CD4-positive, CD25-positive, alpha-beta regulatory T cell (primary cell): ENCODE results near the gene HSPA9. TPM values are rescaled to one million over a fixed set of nuclear protein-coding genes. Genes with fewer than 3 reads are reported as not detected.

Experiments used
- ATAC-seq, 2 donors: fragments of 150-1000 bp; cut with Tn5 transposase; one replicate each; pipeline ENCODE4 v1.10.0; 2021; ENCODE audit warnings: low read depth in 2 of 2, moderate number of reproducible peaks in 2 of 2, moderate library complexity in 1 of 2
- DNase-seq, 3 donors: peaks; one replicate each; pipeline versions ENCODE4 v3.0.0 to v3.0.0-alpha.2; 2012 to 2022; ENCODE audit warnings: mixed read lengths in 1 of 3
- H3K27ac ChIP-seq: one replicate; pipeline ENCODE4 v1.7.0; 2013; ENCODE audit warnings: mild to moderate bottlenecking, low read length; ENCODE audit not compliant: insufficient read depth, poor library complexity, severe bottlenecking
- H3K27me3 ChIP-seq: one replicate; pipeline ENCODE4 v1.7.0; 2013; ENCODE audit warnings: low read length; ENCODE audit not compliant: control insufficient read depth, insufficient read depth
- H3K36me3 ChIP-seq: one replicate; pipeline ENCODE4 v1.7.0; 2013; ENCODE audit warnings: mild to moderate bottlenecking, low read length, moderate library complexity; ENCODE audit not compliant: control insufficient read depth, insufficient read depth
- H3K4me1 ChIP-seq: 2 replicates; pipeline ENCODE4 v1.7.0; 2013; ENCODE audit warnings: mild to moderate bottlenecking, low read length; ENCODE audit not compliant: insufficient read depth, control insufficient read depth, poor library complexity, severe bottlenecking
- H3K4me3 ChIP-seq: one replicate; pipeline ENCODE4 v1.7.0; 2013; ENCODE audit warnings: low read depth, mild to moderate bottlenecking, low read length, moderate library complexity
- H3K9me3 ChIP-seq, 2 experiments: 1 replicate in 1 of 2; 2 replicates in 1 of 2; pipeline ENCODE4 v1.7.0; 2013; ENCODE audit warnings: low read length in 2 of 2, mild to moderate bottlenecking in 1 of 2, moderate library complexity in 1 of 2; ENCODE audit not compliant: control insufficient read depth in 2 of 2
- H3K27ac Mint-ChIP-seq, 3 donors: one replicate each; pipeline ENCODE4 v1.8.0; 2020 to 2022; ENCODE audit warnings: mild to moderate bottlenecking in 3 of 3, mixed read lengths in 3 of 3, moderate library complexity in 2 of 3
- H3K27me3 Mint-ChIP-seq: one replicate; pipeline ENCODE4 v1.8.0; 2022; ENCODE audit warnings: mild to moderate bottlenecking, mixed read lengths
- H3K36me3 Mint-ChIP-seq: one replicate; pipeline ENCODE4 v1.8.0; 2020; ENCODE audit warnings: mixed read lengths
- H3K4me1 Mint-ChIP-seq, 4 donors: one replicate each; pipeline ENCODE4 v1.8.0; 2020 to 2022; ENCODE audit warnings: mixed read lengths in 4 of 4, mild to moderate bottlenecking in 1 of 4
- H3K4me3 Mint-ChIP-seq, 4 donors: one replicate each; pipeline ENCODE4 v1.8.0; 2020 to 2022; ENCODE audit warnings: mild to moderate bottlenecking in 4 of 4, mixed read lengths in 4 of 4, moderate library complexity in 3 of 4
- H3K9me3 Mint-ChIP-seq, 7 donors: one replicate each; pipeline ENCODE4 v1.8.0; 2020 to 2022; ENCODE audit warnings: mixed read lengths in 7 of 7, mild to moderate bottlenecking in 3 of 7, moderate library complexity in 2 of 7
- polyA plus RNA-seq, 4 donors: library from polyadenylated mRNA; unstranded; fragments of 300-500 nt; fragmentation: Illumina TruSeq; gene quantifications; one replicate each; pipeline ENCODE4 v1.2.3, GENCODE V29; 2021
- total RNA-seq: library from RNA; stranded (reverse); gene quantifications from one replicate; pipeline ENCODE4 v1.2.3, GENCODE V29; 2022

HSPA9 gene
- total and polyA plus RNA-seq, 5 donors from 2014 or later, result 113 to 276 (median 121) TPM

GRCh38 chr5:138566792-138567191 lies 8.4 kb downstream of the HSPA9 start:
- Histone ChIP-seq H3K27me3 (no peaks in the 10 kb centered on the region), H3K4me3 (no peak overlapping the region), H3K4me1 (peaks cover 25% of the 10 kb centered on the region), H3K9me3 (no peaks in the 10 kb centered on the region), H3K36me3 (peaks cover 90% of the 10 kb centered on the region), H3K27ac (peak overlapping the region; percentile 75)
- peaks cover 34 to 72% (median 48%) of the 10 kb centered on the region in 4 donors for H3K4me1 Mint-ChIP-seq
- H3K36me3 Mint-ChIP-seq, result peaks cover 55% of the 10 kb centered on the region
- no peak for ATAC-seq
- H3K9me3 Mint-ChIP-seq, result no peaks in the 10 kb centered on the region
- DNase-seq, result no peak
- H3K27ac Mint-ChIP-seq, result peak overlapping the region; percentile 14 to 89 (median 72)
- peak overlapping the region in 1 of 4 donors; percentile 16 for H3K4me3 Mint-ChIP-seq
- no peaks in the 10 kb centered on the region for H3K27me3 Mint-ChIP-seq

DNA sequence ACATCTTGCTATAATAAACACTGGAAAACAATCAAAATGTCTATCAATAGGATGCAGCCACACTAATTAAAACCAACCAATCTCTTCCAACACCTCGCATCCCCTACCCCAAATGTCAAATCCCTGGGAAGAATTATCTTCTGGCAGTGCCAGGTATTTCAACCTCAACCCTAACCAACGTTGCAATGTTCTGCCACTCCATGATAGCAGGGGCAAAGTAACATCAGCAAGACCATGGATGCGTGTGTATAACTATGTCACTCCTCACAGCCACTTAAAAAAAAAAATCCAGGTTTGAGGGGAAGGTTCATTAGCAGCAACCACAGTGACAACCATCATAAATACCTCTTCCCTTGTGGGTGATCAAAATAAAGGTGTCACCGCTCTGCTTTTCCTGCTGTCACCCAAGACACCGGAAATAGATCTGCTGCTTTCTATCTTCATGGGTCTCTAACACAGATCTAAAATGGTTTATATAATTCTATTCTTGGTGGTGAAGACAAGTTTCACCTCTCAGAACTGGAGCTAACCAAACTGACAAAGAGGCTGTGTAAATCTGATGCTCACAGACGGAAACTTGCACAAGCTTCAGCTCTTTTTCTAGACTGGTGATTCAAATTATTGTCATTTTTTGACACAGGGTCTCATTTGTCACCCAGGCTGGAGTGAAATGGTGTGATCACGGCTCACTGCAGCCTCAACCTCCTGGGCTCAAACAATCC lies 9.9 kb downstream of the HSPA9 start:
- Mint-ChIP-seq H3K36me3 (peaks cover 57% of the 10 kb centered on the region), H3K4me1 (peaks cover 34 to 69% (median 47%) of the 10 kb centered on the region in 4 donors), H3K27ac (peak overlapping the region; percentile 60 to 94 (median 89)), H3K4me3 (peak overlapping the region; percentile 18 to 69 (median 54)), H3K9me3 (no peaks in the 10 kb centered on the region), H3K27me3 (no peaks in the 10 kb centered on the region)
- peaks cover 25% of the 10 kb centered on the region for H3K4me1 ChIP-seq
- peak overlapping the region; percentile 75 for H3K27ac ChIP-seq
- no peaks in the 10 kb centered on the region for H3K9me3 ChIP-seq
- peak; percentile 52 to 70 for ATAC-seq
- DNase-seq, result peak in 2 of 3 donors; percentile 64
- peaks cover 88% of the 10 kb centered on the region for H3K36me3 ChIP-seq
- no peaks in the 10 kb centered on the region for H3K27me3 ChIP-seq
- H3K4me3 ChIP-seq, result no peak overlapping the region

GRCh38 chr5:138564242-138564641 lies 11.0 kb downstream of the HSPA9 start:
- H3K9me3 ChIP-seq, result no peaks in the 10 kb centered on the region
- no peaks in the 10 kb centered on the region for H3K27me3 ChIP-seq
- Mint-ChIP-seq H3K4me1 (peaks cover 33 to 66% (median 46%) of the 10 kb centered on the region in 4 donors), H3K27ac (peak overlapping the region in 2 of 3 donors; percentile 88 to 94), H3K4me3 (no peak overlapping the region), H3K27me3 (no peaks in the 10 kb centered on the region), H3K9me3 (no peaks in the 10 kb centered on the region), H3K36me3 (peaks cover 59% of the 10 kb centered on the region)
- no peak for ATAC-seq
- no peak for DNase-seq
- peak overlapping the region; percentile 23 for H3K4me3 ChIP-seq
- H3K4me1 ChIP-seq, result peaks cover 25% of the 10 kb centered on the region
- peaks cover 88% of the 10 kb centered on the region for H3K36me3 ChIP-seq
- H3K27ac ChIP-seq, result peak overlapping the region; percentile 75

DNA sequence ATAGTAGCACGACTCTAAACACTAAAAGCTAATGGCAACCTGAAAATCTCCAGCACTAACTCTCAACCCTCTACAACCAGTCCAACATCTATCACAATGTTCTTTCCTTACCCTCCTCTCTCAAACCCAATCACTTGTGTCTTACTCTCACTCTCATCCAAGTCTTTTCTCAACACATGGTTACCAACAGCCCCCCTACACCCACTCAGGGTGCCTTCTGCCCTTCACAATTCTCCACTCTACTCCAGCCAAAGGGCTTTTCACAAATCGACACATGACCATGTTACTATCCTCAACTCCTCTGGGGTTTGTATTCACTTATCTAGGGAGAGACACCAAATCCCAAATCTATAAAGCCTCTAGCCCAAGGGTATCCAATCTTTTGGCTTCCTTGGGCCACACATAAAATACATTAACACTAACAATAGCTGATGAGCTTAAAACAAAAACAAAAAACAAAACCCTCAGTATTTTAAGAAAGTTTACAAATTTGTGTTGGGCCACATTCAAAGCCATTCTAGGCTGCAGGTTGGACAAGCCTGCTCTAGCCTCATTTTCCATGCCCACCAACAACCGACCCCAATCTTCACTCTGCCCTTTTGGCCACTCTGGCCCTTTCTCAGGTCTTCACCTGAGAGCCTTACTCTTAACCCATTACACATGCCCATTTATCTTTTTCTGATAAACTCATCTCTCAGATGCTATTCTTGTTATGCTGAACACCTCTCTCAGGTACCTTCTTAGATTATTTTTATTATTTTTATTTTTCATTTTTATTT lies 11.7 kb downstream of the HSPA9 start:
- Mint-ChIP-seq H3K27ac (peak overlapping the region; percentile 63 to 94 (median 88)), H3K36me3 (peaks cover 57% of the 10 kb centered on the region), H3K27me3 (no peaks in the 10 kb centered on the region), H3K4me1 (peaks cover 30 to 59% (median 41%) of the 10 kb centered on the region in 4 donors), H3K4me3 (peak overlapping the region in 3 of 4 donors; percentile 1 to 42 (median 17)), H3K9me3 (no peaks in the 10 kb centered on the region)
- Histone ChIP-seq H3K36me3 (peaks cover 88% of the 10 kb centered on the region), H3K27me3 (no peaks in the 10 kb centered on the region), H3K27ac (no peak overlapping the region), H3K4me3 (no peak overlapping the region), H3K9me3 (no peaks in the 10 kb centered on the region), H3K4me1 (peaks cover 25% of the 10 kb centered on the region)
- ATAC-seq (no peak), DNase-seq (no peak)

GRCh38 chr5:138560971-138561370 lies 14.2 kb downstream of the HSPA9 start:
- H3K9me3 Mint-ChIP-seq, result no peaks in the 10 kb centered on the region
- peaks cover 62% of the 10 kb centered on the region for H3K36me3 Mint-ChIP-seq
- Histone ChIP-seq H3K27me3 (no peaks in the 10 kb centered on the region), H3K9me3 (no peaks in the 10 kb centered on the region), H3K27ac (no peak overlapping the region), H3K4me1 (peaks cover 10% of the 10 kb centered on the region), H3K36me3 (peaks cover 89% of the 10 kb centered on the region), H3K4me3 (no peak overlapping the region)
- DNase-seq (no peak), ATAC-seq (no peak)
- no peaks in the 10 kb centered on the region for H3K27me3 Mint-ChIP-seq
- H3K4me3 Mint-ChIP-seq, result no peak overlapping the region
- H3K27ac Mint-ChIP-seq, result no peak overlapping the region
- H3K4me1 Mint-ChIP-seq, result peaks cover 19 to 38% (median 28%) of the 10 kb centered on the region in 4 donors

- H3K9me3 Mint-ChIP-seq, result no peaks in the 10 kb centered on the region
- no peaks in the 10 kb centered on the region for H3K27me3 ChIP-seq
- ATAC-seq (no peak), DNase-seq (no peak)
- peaks cover 89% of the 10 kb centered on the region for H3K36me3 ChIP-seq
- H3K4me1 Mint-ChIP-seq, result peaks cover 14 to 29% (median 23%) of the 10 kb centered on the region in 4 donors
- H3K36me3 Mint-ChIP-seq, result peaks cover 60% of the 10 kb centered on the region
- peak overlapping the region; percentile 20 to 32 (median 31) for H3K27ac Mint-ChIP-seq
- no peaks in the 10 kb centered on the region for H3K9me3 ChIP-seq
- no peak overlapping the region for H3K4me3 Mint-ChIP-seq
- H3K4me3 ChIP-seq, result no peak overlapping the region
- H3K4me1 ChIP-seq, result peaks cover 2% of the 10 kb centered on the region
- H3K27me3 Mint-ChIP-seq, result no peaks in the 10 kb centered on the region
- H3K27ac ChIP-seq, result no peak overlapping the region
Observed at GRCh38 chr5:138559937-138560336, 15.3 kb downstream of the HSPA9 start.

- Histone ChIP-seq H3K4me1 (no peaks in the 10 kb centered on the region), H3K27ac (no peak overlapping the region), H3K36me3 (peaks cover 81% of the 10 kb centered on the region), H3K27me3 (no peaks in the 10 kb centered on the region), H3K9me3 (no peaks in the 10 kb centered on the region), H3K4me3 (no peak overlapping the region)
- no peaks in the 10 kb centered on the region for H3K27me3 Mint-ChIP-seq
- H3K36me3 Mint-ChIP-seq, result peaks cover 51% of the 10 kb centered on the region
- ATAC-seq (no peak), DNase-seq (no peak)
- H3K9me3 Mint-ChIP-seq, result no peaks in the 10 kb centered on the region
- peaks cover 12 to 16% (median 13%) of the 10 kb centered on the region in 4 donors for H3K4me1 Mint-ChIP-seq
- no peak overlapping the region for H3K4me3 Mint-ChIP-seq
- peak overlapping the region in 1 of 3 donors; percentile 34 for H3K27ac Mint-ChIP-seq
Observed at GRCh38 chr5:138557677-138558076, 17.5 kb downstream of the HSPA9 start.
